ENCODE measurements around the gene PDE3A. TPM values are rescaled to one million over a fixed set of nuclear protein-coding genes. Genes with fewer than 3 reads are reported as not detected.
"Not testable (repeated sequence)": the region's sequence is repeated elsewhere in the genome, so short reads cannot be mapped to it uniquely, and the experiment has no call there.

Gene PDE3A
- total RNA-seq, 1 donor from 2014 or later = under 0.01 TPM

DNA sequence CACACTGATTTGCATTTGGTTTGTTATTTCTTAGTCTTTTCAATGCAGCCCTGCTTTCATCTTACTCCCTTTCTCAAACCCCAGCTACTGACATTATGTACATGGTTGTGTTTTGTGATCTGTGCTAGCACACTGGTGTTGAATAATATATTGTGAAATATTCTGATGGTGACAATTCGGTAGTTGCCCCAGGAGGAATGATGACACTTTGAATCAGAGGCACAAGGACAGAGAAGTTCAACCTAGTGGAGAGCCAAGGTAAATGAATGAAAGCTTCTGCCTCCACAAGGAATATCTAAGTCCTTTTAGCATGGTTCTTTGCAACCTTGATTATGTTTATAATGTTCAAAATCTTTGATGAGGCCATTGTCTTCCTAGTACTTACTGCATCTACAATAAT lies 159.9 kb downstream of the PDE3A start:
- Histone ChIP-seq H3K4me3 (ENCODE audit: low read depth, low read length) (no peak overlapping the region), H3K27me3 (ENCODE audit: control insufficient read depth, insufficient read depth, low read length) (no peaks in the 10 kb centered on the region), H3K36me3 (ENCODE audit: control insufficient read depth, insufficient read depth, low read length) (no peaks in the 10 kb centered on the region)
- FAIRE-seq (no peak), DNase-seq (ENCODE audit: low read depth) (no peak)
- no peak for TF ChIP-seq CTCF (IDR thresholded peaks at IDR 0.05; ENCODE audit: insufficient read depth, low read length, severe bottlenecking)

DNA sequence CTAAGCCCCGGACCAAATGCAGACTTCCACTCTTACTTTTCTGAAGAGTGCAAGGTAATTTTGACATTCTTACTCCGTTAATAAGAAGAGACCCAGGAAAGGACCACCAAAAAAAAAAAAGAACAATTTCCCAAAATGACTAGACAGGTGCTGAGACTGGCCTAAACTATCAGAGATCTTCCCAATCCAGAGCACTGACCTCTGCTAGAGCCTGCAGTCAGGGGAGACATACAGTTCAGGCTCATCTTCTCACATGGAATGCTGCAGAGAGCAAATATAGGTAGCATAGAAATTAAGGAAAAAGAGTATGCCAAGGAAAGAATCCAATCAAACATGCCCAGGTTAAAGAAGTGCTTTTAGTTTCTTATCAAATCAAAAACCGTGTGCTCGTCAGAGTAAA lies 177.9 kb downstream of the PDE3A start:
- no peaks in the 10 kb centered on the region for H3K27me3 ChIP-seq (ENCODE audit: control insufficient read depth, insufficient read depth, low read length)
- H3K4me3 ChIP-seq (ENCODE audit: low read depth, low read length) = no peak overlapping the region
- DNase-seq (ENCODE audit: low read depth) (no peak), FAIRE-seq (no peak)
- H3K36me3 ChIP-seq (ENCODE audit: control insufficient read depth, insufficient read depth, low read length) = no peaks in the 10 kb centered on the region
- TF ChIP-seq CTCF (IDR thresholded peaks at IDR 0.05; ENCODE audit: insufficient read depth, low read length, severe bottlenecking) = no peak

DNA sequence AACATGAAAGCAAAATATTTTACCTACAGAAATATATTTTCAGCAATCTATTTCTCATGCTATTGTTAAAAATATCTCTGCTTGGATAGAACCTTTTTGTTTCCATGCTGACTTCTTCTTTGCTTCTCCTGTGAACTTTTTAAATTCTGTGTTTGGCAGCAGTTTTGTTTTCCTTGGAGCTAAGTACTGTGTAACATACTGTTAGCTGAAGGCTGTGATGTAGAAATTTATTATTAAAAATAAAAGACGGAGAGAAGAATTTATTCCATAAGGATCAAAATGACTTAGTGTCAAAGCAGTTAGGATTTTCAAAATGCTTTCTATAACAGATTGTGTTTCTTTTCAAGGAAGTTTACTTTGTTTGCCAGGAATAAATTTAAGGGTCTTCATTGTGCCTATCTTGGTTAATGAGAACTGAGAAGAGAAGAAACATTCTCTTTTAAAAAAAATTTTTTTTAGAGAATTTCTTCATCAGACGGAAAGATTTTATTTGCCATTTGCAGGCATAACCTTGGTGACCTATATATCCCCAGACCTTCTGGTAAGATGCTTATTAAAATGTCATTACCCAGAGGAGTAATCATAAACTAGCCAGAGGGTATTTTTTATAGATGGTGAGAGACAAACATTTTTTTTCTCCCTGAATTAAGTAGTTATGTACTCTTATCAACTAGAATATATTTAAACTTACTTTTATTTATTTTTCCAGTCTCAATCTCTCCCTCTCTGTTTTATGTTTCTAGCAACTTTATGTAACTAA lies 179.7 kb downstream of the PDE3A start:
- no peak for FAIRE-seq

GRCh38 chr12:20548611-20549010 lies 180.3 kb downstream of the PDE3A start:
- FAIRE-seq (no peak), DNase-seq (ENCODE audit: low read depth) (no peak)
- H3K36me3 ChIP-seq (ENCODE audit: control insufficient read depth, insufficient read depth, low read length) = no peaks in the 10 kb centered on the region
- TF ChIP-seq CTCF (IDR thresholded peaks at IDR 0.05; ENCODE audit: insufficient read depth, low read length, severe bottlenecking) = no peak
- no peaks in the 10 kb centered on the region for H3K27me3 ChIP-seq (ENCODE audit: control insufficient read depth, insufficient read depth, low read length)
- no peak overlapping the region for H3K4me3 ChIP-seq (ENCODE audit: low read depth, low read length)

More for the DNA sequence above, 179.7 kb downstream of the PDE3A start:
- TF ChIP-seq CTCF (IDR thresholded peaks at IDR 0.05; ENCODE audit: insufficient read depth, low read length, severe bottlenecking) = no peak
- Histone ChIP-seq H3K36me3 (ENCODE audit: control insufficient read depth, insufficient read depth, low read length) (no peaks in the 10 kb centered on the region), H3K4me3 (ENCODE audit: low read depth, low read length) (no peak overlapping the region), H3K27me3 (ENCODE audit: control insufficient read depth, insufficient read depth, low read length) (no peaks in the 10 kb centered on the region)
- no peak for DNase-seq (ENCODE audit: low read depth)

DNA sequence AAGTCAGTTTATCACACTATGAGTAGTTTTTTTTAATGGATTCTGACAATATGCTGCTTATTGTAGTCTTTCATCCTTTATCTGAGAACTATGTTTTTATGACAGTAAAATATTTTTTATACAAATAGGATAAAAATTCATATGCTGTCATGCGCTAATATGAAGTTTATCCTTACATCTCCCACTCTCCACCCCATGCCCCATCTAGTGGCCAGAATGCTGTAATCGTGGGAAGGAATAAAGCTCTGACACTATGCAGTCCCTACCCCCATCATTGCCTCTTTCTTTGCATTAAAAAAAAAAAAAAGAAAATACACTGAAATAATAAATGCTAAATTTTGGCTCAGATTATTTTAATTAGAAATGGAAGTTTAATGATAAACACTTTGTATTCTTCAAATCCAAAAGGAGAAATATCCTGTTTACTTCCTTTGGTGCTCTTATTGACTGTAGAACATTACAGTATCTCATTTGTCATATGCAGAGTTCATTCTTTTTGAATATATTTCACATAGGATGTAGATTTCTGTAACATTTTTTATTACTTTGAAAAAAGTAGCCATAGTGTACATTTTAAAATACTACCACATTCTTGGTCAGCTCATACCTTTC lies 180.9 kb downstream of the PDE3A start:
- DNase-seq (ENCODE audit: low read depth) (peak; percentile 20), FAIRE-seq (no peak)
- peak; percentile 41 for TF ChIP-seq CTCF (IDR thresholded peaks at IDR 0.05; ENCODE audit: insufficient read depth, low read length, severe bottlenecking)
- Histone ChIP-seq H3K4me3 (ENCODE audit: low read depth, low read length) (no peak overlapping the region), H3K36me3 (ENCODE audit: control insufficient read depth, insufficient read depth, low read length) (no peaks in the 10 kb centered on the region), H3K27me3 (ENCODE audit: control insufficient read depth, insufficient read depth, low read length) (no peaks in the 10 kb centered on the region)

DNA sequence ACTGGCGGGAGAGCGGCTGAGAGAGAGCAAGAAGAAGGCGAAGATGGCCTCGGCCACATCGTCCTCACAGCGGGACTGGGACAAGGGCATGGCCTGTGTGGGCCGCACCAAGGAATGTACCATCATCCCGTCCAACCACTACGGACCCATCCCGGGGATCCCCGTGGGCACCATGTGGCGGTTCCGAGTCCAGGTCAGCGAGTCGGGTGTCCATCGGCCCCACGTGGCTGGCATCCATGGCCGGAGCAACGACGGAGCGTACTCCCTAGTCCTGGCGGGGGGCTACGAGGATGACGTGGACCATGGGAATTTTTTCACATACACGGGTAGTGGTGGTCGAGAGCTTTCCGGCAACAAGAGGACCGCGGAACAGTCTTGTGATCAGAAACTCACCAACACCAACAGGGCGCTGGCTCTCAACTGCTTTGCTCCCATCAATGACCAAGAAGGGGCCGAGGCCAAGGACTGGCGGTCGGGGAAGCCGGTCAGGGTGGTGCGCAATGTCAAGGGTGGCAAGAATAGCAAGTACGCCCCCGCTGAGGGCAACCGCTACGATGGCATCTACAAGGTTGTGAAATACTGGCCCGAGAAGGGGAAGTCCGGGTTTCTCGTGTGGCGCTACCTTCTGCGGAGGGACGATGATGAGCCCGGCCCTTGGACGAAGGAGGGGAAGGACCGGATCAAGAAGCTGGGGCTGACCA lies 183.6 kb downstream of the PDE3A start:
- H3K4me3 ChIP-seq (ENCODE audit: low read depth, low read length); DNase-seq (ENCODE audit: low read depth); H3K27me3 ChIP-seq (ENCODE audit: control insufficient read depth, insufficient read depth, low read length); H3K36me3 ChIP-seq (ENCODE audit: control insufficient read depth, insufficient read depth, low read length): not testable (repeated sequence)
- FAIRE-seq = peak; percentile 87

DNA sequence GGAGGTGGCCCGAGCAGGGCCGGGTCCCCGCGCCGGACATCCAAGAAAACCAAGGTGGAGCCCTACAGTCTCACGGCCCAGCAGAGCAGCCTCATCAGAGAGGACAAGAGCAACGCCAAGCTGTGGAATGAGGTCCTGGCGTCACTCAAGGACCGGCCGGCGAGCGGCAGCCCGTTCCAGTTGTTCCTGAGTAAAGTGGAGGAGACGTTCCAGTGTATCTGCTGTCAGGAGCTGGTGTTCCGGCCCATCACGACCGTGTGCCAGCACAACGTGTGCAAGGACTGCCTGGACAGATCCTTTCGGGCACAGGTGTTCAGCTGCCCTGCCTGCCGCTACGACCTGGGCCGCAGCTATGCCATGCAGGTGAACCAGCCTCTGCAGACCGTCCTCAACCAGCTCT lies 184.2 kb downstream of the PDE3A start:
- H3K36me3 ChIP-seq (ENCODE audit: control insufficient read depth, insufficient read depth, low read length); H3K27me3 ChIP-seq (ENCODE audit: control insufficient read depth, insufficient read depth, low read length); DNase-seq (ENCODE audit: low read depth); H3K4me3 ChIP-seq (ENCODE audit: low read depth, low read length): not testable (repeated sequence)
- FAIRE-seq = peak; percentile 81

Data from bronchial epithelial cell (primary cell).